Limb (tissue), 2 donors: ENCODE results near the gene RTN4RL2.

ENCODE experiments used
- DNase-seq, 2 donors: peaks; one replicate each; pipeline ENCODE4 v3.0.0-alpha.2; 2016; ENCODE audit errors: extremely low spot score in 2 of 2

Gene RTN4RL2

GRCh38 chr11:57462597-57462996 lies 2.3 kb downstream of the RTN4RL2 start:
- DNase-seq: no peak

- peak in 1 of 2 donors; percentile 56 for DNase-seq
Observed at GRCh38 chr11:57463671-57464538, 3.6 kb downstream of the RTN4RL2 start.

DNA sequence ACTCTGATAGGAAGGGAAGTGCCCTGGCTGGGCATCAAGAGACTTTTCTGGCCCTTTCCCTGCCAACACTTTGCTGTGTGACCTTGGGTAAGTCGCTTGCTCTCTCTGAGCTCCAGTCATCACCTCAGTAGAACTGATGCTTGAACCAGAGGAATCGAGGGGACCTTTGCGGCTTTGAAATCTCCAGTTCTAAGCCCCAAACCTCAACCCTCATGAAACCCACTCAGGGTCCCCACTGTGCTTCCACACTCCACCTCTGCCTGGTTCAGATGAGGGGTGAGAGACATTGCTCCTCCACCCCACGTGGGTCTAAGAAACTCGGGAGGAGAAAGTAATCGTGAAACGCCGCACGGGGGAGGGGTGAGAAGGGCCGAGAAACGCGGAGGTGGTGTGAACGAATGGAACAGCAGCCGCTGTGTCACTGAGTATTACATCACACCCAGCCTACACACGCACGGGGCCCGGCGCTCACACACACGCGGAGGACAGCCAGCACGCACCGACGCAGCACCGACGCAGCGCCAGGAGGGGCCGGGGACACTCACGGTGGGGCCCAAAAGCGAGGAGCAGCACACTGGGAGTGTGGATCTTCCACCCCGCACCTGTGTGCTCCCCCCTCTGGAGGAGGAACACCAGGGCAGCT lies 4.3 kb downstream of the RTN4RL2 start:
- no peak for DNase-seq

DNA sequence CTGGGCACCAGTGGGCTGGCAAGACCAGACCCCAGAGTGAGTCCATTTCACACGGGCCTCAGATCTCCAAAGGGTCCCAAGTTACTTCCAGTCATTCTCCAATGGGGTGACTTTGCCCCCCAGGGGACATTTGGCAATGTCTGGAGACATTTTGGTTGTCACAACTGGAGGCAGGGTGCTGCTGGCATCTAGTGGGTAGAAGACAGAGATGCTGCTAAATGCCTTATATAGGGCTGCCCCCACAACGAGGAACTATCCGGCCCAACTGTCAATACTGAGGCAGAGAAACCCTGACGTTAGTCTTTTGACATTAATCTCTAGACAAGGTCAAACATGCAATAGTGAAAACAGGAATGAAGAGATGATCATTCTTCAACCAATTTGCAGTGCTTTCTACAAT lies 6.4 kb downstream of the RTN4RL2 start:
- no peak for DNase-seq

DNA sequence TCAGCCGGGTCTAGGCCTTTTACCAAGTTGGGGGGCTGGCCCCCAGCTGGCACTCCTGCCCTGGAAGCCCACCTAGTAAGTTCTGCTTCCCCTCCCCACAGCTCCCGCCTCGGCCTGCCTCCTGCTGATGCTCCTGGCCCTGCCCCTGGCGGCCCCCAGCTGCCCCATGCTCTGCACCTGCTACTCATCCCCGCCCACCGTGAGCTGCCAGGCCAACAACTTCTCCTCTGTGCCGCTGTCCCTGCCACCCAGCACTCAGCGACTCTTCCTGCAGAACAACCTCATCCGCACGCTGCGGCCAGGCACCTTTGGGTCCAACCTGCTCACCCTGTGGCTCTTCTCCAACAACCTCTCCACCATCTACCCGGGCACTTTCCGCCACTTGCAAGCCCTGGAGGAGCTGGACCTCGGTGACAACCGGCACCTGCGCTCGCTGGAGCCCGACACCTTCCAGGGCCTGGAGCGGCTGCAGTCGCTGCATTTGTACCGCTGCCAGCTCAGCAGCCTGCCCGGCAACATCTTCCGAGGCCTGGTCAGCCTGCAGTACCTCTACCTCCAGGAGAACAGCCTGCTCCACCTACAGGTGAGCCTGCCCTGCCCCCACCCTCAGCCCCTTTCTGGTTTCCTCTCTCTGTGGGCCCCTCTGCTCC lies 7.3 kb downstream of the RTN4RL2 start:
- DNase-seq: no peak

DNA sequence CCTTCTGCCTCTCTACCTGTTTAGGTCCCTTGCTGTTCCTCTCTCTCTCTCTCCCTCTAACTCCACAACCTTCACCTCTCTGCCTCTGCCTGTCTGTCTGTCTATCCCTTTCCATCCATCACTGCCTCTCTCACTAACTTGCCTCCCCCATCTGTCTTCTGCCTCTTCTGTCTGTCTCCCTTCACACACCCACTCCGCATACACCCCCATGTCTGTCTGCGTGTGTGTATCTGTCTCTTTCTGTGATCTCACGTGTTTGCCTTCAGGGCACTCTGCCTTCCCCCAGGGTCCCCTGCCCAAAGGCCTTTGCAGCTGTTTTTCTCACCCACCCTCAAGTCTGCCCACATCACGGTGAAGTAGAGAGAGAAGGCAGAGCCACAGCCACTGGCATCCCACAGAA lies 7.9 kb downstream of the RTN4RL2 start:
- DNase-seq: no peak

DNA sequence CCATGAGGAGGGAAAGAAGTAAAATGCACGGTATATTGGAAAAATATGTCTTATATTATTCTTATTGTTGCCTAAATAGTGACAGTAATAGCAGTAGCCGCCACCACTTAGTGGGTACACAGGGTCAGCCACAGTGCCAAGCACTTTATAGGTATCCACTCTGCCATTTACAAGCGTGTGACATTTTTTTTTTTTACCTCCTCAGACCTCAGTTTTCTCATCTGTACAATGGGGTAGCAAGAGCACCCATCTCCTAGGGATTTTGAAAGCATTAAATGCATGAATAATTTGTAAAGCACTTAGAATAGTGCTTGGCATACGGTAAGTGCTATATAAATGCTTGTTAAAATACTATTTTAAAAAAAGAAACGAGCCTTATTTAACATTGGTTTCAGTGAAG lies 8.9 kb downstream of the RTN4RL2 start:
- DNase-seq: no peak

GRCh38 chr11:57471496-57471895 lies 11.2 kb downstream of the RTN4RL2 start:
- DNase-seq: no peak

GRCh38 chr11:57473285-57473841 lies 13.0 kb downstream of the RTN4RL2 start:
- no peak for DNase-seq

DNA sequence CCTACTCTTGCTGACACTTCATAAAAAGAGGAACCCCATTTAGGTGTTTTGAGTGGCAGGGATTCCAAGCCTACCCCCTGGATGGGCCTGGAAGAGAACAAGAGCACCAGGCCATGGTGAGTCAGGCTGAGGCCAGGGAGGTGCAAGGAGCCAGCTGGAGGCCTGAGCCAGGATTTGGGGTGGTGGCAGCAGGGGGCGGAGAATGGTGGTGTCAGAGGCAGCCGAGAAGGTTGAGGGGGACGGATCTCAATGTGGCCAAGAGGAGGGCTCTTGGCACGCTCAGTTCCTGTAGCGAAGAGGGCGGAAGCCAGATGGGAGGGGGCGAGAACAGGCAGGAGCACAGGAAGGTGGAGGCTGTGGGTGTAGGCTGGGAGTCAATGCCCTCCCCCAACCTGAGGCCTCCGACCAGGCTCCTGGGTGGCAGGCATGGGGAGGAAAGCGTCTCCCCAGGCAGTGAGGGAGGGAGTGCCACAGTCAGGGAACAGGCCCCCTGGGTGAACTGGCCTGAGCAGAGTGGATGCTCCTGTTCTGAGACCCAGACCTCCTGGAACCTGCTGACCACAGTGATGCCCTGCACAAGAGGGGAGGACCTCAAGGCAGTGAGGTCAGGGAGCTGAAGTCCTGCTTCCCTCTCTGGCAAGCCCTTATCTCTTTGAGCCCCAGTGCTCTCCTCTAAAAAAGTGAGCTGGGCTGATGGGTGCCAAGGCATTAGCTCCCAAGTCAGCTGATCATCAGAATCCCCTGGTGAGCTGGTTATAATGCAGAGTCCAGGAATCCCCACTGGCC lies 13.9 kb downstream of the RTN4RL2 start:
- DNase-seq: no peak

GRCh38 chr11:57474803-57475115 lies 14.4 kb downstream of the RTN4RL2 start:
- DNase-seq: no peak

- DNase-seq: no peak
Observed at GRCh38 chr11:57475191-57475590, 14.9 kb downstream of the RTN4RL2 start.

DNA sequence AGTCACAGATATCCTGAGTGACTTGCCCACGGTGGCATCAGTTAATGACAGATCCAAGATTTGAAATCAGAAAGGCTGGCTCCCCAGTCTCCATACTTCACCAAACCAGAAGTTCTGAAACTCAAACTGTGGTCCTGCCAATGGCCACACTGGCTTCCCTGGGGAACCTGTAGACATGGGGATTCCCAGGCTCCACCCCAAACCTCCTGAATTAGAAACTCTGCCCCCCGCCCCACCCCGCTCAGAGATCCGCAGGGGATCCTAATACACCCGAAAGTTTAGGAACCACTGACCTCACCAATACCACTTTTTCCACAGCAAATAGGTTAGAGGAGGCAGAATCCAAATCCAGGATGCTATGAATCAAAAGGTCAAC lies 15.3 kb downstream of the RTN4RL2 start:
- no peak for DNase-seq

GRCh38 chr11:57476047-57476756 lies 15.9 kb downstream of the RTN4RL2 start:
- no peak for DNase-seq

GRCh38 chr11:57476757-57477506 lies 16.6 kb downstream of the RTN4RL2 start:
- no peak for DNase-seq

DNA sequence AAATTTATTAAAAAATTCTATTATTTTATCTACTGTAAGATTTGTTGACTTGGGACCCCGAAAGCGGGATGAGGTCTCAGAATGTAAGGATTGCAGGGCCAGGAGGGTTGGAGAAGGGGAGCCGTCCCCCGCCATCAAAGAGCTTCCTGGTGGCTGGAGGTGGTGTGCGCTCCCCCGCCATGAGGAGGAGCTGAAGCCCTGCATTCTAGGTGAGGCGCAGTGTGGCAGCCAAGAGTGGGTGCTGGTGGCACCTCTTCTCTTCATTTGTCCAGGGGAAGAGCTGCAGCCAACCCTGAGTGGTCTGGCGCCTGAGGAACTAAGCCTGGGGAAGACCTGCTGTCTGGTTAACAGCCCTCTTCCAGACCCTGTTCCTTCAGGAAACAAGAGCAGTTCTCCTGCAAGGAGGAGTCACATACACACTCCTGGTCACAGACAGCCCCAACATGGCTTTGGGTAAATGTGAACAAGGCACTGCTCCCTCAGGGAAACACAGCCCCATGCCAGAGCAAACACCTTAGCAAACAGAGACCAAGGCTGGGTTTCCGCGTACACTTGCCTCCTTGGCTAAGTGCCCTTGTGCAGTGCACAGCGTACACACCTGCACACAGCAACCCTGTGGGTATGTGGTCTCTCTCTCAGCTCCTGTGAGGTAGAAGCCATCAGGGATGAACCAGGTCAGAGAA lies 17.3 kb downstream of the RTN4RL2 start:
- no peak for DNase-seq

DNA sequence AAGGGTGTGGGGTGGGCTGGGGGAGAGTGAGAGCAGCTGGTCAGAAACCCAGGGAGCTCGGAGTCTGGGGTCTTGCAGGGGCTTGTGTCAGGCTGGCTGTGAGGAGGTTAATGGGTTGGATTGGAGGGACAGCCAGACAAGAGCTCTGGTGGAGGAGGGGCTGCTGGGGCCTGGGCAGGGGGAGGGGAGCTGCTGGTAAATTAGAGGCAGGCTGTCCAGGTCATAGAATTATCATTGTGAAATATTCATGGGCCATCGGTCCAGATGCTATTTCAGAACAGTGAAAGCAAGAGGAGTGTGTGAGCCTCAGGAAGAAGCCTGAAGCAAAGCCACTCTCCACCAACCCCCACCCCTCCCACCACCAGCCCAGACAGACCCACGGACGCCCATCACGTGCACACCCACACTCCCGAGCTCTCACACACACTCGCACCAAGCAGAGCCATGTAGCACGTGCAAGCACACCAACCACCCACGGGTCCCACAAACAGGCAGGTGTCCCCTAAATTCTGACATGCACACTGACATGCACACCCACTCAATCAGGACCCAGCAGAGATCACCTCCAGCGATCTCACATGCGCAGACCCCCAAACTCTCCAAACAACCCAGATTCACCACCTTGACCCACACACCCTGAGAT lies 18.8 kb downstream of the RTN4RL2 start:
- no peak for DNase-seq

- no peak for DNase-seq
Observed at GRCh38 chr11:57479911-57480310, 19.6 kb downstream of the RTN4RL2 start.
